Medulla oblongata (tissue), 1 donor: ENCODE results near the gene LSM2.
"Not testable (repeated sequence)": the region's sequence is repeated elsewhere in the genome, so short reads cannot be mapped to it uniquely, and the experiment has no call there.

ENCODE experiments used
- DNase-seq: peaks from one replicate; pipeline ENCODE4 v3.0.0-alpha.2; 2015; ENCODE audit errors: extremely low spot score

Gene LSM2

GRCh38 chr6:31827286-31828079 lies 20.7 kb upstream of the LSM2 start, which contains the start of gene HSPA1B:
Gene HSPA1B (plus strand): TSS chr6:31827738. CDS start chr6:31827951, 213 bp downstream.
- peak; percentile 99 for DNase-seq

GRCh38 chr6:31826793-31827285 lies 20.1 kb upstream of the LSM2 start:
- DNase-seq, result no peak

DNA sequence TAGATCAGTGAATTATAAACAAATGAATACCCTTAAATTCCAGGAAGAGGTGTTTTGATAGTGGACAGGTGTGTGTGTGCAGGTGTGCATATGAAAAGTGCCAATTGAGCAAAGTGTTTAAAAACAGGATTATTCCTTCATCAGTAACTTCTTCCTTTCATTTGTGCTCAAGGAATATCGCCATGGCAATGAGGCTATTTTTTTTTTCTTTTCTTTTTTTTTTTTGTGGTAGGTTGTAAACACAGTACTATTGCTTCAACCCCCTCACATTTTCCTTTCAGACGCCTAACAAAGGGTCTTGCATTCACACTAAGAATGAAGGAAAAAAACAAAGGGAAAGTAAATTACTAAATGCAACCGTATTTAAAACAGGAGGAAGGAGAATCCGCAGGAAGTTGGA lies 18.8 kb upstream of the LSM2 start:
- DNase-seq, result no peak

DNA sequence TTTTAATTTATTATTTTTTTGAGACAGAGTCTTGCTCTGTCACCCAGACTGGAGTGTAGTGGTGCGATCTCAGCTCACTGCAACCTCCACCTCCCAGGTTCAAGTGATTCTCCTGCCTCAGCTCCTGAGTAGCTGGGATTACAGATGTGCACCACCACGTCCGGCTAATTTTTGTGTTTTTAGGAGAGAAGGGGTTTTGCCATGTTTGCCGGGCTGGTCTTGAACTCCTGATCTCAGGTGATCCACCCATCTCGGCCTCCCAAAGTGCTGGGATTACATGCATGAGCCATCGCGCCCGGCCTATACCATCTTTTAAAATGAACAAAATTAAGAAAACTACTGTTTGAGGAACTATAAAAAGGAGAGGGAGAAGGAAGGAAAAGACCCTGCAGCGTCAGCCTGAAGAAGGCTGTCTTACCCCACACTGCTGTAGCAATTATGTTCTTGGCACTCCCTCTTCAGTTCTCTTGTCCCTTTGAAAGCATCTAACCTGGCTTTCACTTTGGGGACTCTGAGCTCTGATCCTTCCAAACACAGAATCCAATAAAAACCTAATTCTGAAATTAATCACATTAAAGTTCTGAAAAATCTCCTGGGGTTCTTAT lies 16.9 kb upstream of the LSM2 start:
- DNase-seq, result peak; percentile 46

DNA sequence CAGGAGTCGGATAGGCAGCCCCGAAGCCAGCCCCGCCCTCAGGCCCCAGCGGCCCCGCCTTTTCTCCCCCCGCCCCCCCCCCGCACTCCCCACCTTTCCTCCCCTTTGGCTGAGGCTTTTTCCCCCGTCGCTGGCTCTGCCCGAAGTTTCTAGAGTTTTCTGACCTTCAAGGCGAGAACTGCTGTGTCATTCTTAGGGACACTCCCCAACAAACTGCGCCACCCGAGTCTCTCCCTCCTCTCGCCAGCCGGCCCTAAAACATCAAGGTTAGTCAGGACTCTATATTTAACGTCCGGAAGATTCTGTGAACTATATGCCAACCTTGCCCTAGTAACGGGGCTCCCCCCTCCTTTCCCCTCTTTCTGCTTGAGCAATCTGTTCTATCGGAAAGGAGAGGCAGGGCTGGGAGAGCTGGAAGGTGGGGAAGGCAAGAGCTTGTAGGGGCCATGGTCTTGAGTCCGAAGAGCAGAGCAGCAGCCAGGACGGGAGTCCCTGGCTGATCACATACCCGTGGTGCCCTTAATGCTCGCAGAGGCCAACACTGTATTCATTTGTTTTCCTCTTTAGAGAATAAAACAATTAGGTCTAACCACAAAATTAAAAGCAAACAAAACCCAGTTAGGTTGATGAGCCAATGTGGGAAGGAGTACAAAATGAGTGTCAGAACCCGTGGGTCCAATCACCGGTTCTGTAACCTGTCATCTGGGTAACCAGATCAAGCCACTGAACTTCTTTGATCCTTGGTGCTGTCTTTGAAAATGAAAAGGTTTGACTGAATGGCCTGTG lies 15.5 kb upstream of the LSM2 start:
- peak; percentile 97 for DNase-seq

DNA sequence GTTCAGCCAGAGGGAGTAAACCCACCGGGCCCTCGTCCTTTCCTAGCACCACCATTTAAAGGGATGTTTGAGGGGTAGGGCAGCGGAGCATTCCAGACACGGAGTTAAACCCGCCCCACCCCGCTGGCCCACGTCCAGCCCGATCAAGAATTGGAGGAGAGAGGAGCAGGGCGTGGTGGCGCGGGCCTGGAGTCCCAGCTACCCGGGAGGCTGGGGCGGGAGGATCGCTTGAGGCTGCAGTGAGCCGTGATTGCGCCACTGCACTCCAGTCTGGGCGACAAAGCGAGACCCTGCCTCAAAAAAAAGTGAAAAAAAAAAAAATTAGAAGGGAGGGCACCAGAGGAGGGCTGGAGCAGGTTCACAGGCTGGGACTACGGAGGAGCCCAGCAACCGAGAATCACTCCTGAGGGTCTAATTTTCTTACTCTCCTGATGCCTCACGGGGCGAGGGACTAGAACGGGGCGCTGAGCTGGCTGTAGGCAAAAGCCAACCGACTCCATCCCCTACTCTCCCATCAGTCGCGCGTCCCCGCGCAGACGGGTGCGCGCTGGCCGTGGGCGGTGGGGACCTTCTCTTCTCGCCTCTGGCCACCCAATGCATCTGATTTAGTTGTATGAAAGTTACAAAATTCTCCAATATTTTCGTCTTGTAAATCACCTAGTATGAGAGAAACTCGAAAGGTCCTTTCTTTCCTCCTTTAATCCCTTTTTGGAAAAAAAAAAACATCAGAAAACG lies 14.7 kb upstream of the LSM2 start:
- peak; percentile 81 for DNase-seq

GRCh38 chr6:31820399-31820798 lies 13.6 kb upstream of the LSM2 start:
- not testable (repeated sequence) for DNase-seq

GRCh38 chr6:31819871-31820299 lies 13.1 kb upstream of the LSM2 start:
- peak; percentile 19 for DNase-seq

DNA sequence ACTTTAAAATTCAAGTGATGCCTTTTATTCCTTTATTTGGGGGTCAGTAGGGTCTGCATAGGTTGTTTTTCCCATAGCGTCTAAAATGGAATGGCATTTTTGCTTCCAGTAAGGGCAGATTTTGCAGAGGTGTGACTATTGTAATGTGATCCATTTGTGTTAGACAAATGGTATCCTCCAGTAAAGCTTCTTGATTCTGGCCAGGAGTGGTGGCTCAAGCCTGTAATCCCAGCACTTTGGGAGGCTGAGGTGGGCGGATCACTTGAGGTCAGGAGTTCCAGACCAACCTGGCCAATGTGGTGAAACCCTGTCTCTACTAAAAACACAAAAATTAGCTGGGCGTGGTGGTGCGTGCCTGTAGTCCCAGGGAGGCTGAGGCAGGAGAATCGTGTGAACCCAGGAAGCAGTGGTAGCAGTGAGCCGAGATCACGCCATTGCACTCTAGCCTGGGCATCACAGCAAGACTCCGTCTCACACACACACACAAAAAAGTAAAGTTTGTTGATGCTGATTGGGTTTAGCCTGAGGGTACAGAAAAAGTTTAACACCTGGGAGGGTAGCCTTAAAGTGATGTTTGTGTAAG lies 11.3 kb upstream of the LSM2 start:
- DNase-seq, result peak; percentile 85

DNA sequence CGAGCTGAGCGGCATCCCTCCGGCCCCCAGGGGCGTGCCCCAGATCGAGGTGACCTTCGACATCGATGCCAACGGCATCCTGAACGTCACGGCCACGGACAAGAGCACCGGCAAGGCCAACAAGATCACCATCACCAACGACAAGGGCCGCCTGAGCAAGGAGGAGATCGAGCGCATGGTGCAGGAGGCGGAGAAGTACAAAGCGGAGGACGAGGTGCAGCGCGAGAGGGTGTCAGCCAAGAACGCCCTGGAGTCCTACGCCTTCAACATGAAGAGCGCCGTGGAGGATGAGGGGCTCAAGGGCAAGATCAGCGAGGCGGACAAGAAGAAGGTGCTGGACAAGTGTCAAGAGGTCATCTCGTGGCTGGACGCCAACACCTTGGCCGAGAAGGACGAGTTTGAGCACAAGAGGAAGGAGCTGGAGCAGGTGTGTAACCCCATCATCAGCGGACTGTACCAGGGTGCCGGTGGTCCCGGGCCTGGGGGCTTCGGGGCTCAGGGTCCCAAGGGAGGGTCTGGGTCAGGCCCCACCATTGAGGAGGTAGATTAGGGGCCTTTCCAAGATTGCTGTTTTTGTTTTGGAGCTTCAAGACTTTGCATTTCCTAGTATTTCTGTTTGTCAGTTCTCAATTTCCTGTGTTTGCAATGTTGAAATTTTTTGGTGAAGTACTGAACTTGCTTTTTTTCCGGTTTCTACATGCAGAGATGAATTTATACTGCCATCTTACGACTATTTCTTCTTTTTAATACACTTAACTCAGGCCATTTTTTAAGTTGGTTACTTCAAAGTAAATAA lies 10.6 kb upstream of the LSM2 start:
- peak; percentile 81 for DNase-seq

DNA sequence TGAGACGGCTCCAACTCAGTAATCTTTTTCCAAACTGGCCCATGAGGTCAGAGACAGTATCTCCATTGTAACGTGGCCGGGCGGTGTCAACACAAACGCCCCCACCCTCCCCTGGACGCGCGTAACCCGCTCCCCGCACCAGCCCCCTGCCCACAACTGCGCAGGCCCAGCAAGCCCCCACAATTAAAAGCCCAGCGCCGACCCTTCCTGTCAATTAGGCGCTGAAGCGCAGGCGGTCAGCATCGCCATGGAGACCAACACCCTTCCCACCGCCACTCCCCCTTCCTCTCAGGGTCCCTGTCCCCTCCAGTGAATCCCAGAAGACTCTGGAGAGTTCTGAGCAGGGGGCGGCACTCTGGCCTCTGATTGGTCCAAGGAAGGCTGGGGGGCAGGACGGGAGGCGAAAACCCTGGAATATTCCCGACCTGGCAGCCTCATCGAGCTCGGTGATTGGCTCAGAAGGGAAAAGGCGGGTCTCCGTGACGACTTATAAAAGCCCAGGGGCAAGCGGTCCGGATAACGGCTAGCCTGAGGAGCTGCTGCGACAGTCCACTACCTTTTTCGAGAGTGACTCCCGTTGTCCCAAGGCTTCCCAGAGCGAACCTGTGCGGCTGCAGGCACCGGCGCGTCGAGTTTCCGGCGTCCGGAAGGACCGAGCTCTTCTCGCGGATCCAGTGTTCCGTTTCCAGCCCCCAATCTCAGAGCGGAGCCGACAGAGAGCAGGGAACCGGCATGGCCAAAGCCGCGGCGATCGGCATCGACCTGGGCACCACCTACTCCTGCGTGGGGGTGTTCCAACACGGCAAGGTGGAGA lies 8.5 kb upstream of the LSM2 start, which contains the start of the genes HSPA1A and HSPA1L:
Gene HSPA1A (plus strand): TSS at position 519 of the 814 bp plus-strand sequence. CDS start 214 bp downstream, at position 733.
Gene HSPA1L (minus strand): TSS at position 259 of the 814 bp plus-strand sequence. CDS start 3,311 bp downstream, outside the sequence.
- peak; percentile 99 for DNase-seq

DNA sequence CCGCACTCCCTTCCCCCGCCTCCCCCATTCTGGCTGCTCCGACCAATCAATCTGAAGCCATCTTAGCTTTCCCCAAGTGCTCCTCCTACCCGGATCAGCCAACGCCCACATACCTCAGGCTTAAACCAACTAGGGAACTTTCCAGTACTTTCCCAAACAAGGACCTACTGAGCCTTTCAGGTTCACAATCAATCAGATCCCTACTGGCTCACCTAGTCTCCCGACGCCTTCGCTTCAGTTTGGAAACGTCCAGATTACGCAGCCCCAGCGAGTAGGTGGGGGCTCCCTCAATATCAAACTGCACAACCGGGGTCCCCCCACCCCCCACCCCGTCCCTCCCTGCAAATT lies 7.9 kb upstream of the LSM2 start:
- DNase-seq, result peak; percentile 99

GRCh38 chr6:31813465-31813849 lies 6.7 kb upstream of the LSM2 start:
- DNase-seq, result no peak

- no peak for DNase-seq
Observed at GRCh38 chr6:31811645-31812044, 4.9 kb upstream of the LSM2 start.

GRCh38 chr6:31808599-31808998 lies 1.8 kb upstream of the LSM2 start:
- not testable (repeated sequence) for DNase-seq

- DNase-seq, result no peak
Observed at GRCh38 chr6:31805939-31806469, 762 bp downstream of the LSM2 start.

- not testable (repeated sequence) for DNase-seq
Observed at GRCh38 chr6:31801031-31801927, 5.5 kb downstream of the LSM2 start.

GRCh38 chr6:31799781-31800180 lies 7.0 kb downstream of the LSM2 start:
- no peak for DNase-seq
